ENCODE results near the gene NACC2. TPM values are rescaled to one million over a fixed set of nuclear protein-coding genes. Genes with fewer than 3 reads are reported as not detected.
"Not testable (repeated sequence)": the region's sequence is repeated elsewhere in the genome, so short reads cannot be mapped to it uniquely, and the experiment has no call there.

NACC2 gene
- total and polyA plus RNA-seq, 7 donors, result 8.5 to 33.5 (median 18.4) TPM

- ATAC-seq (peak in 2 of 4 donors; percentile 13 to 16), DNase-seq (peak in 1 of 2 donors; percentile 12)
- Histone ChIP-seq H3K4me1 (peaks cover 51% of the 10 kb centered on the region), H3K9me3 (no peaks in the 10 kb centered on the region), H3K27ac (no peak overlapping the region), H3K27me3 (ENCODE audit: insufficient read depth in 3 of 3, low read length in 2 of 3) (no peaks in the 10 kb centered on the region), H3K4me3 (no peak overlapping the region), H3K36me3 (ENCODE audit: insufficient read depth in 1 of 2, low read depth in 1 of 2) (peaks cover 0 to 6% of the 10 kb centered on the region in 2 donors)
- WGBS, 3 donors, result 47 to 73% (median 54%) methylated on average over 12 of the region's 12 CpGs
- TF ChIP-seq CTCF (IDR thresholded peaks at IDR 0.05), result no peak
- intact Hi-C loops (cut with DNase I), result loop anchor here (5.0 kb wide), 1 partner anchor 58 kb away; no protein-coding TSS in a partner anchor
Measured at GRCh38 chr9:136029556-136029955, 65.5 kb downstream of the NACC2 start.

- intact Hi-C loops (cut with DNase I), result loop anchor here (5.0 kb wide), 1 partner anchor 58 kb away; no protein-coding TSS in a partner anchor
- 69 to 81% (median 79%) methylated on average over 10 of the region's 10 CpGs for WGBS, 3 donors
Measured at GRCh38 chr9:136028760-136029470, 66.2 kb downstream of the NACC2 start.

GRCh38 chr9:136026943-136027289, 68.2 kb downstream of the NACC2 start:
- H3K4me1 ChIP-seq, result peaks cover 53% of the 10 kb centered on the region
- H3K9me3 ChIP-seq; H3K4me3 ChIP-seq; H3K27me3 ChIP-seq (ENCODE audit: insufficient read depth in 3 of 3, low read length in 2 of 3); H3K36me3 ChIP-seq (ENCODE audit: insufficient read depth in 1 of 2, low read depth in 1 of 2); H3K27ac ChIP-seq: not testable (repeated sequence)
- ATAC-seq (peak in 2 of 4 donors; percentile 20 to 34), DNase-seq (peak in 1 of 2 donors; percentile 6)
- intact Hi-C loops (cut with DNase I), result loop anchor here (5.0 kb wide), 1 partner anchor 60 kb away; no protein-coding TSS in a partner anchor
- 51 to 72% (median 59%) methylated on average over 8 of the region's 8 CpGs for WGBS, 3 donors

More at GRCh38 chr9:136028760-136029470, 66.2 kb downstream of the NACC2 start:
- H3K27ac ChIP-seq, result peak overlapping the region; percentile 30
- no peaks in the 10 kb centered on the region for H3K9me3 ChIP-seq
- H3K27me3 ChIP-seq (ENCODE audit: insufficient read depth in 3 of 3, low read length in 2 of 3), result no peaks in the 10 kb centered on the region
- peaks cover 52% of the 10 kb centered on the region for H3K4me1 ChIP-seq
- peaks cover 0 to 6% of the 10 kb centered on the region in 2 donors for H3K36me3 ChIP-seq (ENCODE audit: insufficient read depth in 1 of 2, low read depth in 1 of 2)
- no peak for TF ChIP-seq CTCF (IDR thresholded peaks at IDR 0.05)
- peak in 1 of 4 donors; percentile 17 for ATAC-seq
- H3K4me3 ChIP-seq, result no peak overlapping the region
- peak in 1 of 2 donors; percentile 7 for DNase-seq

GRCh38 chr9:136026266-136026942, 68.7 kb downstream of the NACC2 start:
- H3K4me3 ChIP-seq, result no peak overlapping the region
- intact Hi-C loops (cut with DNase I), result loop anchor here (5.0 kb wide), 1 partner anchor 61 kb away; no protein-coding TSS in a partner anchor
- ATAC-seq (no peak), DNase-seq (no peak)
- H3K4me1 ChIP-seq, result peaks cover 53% of the 10 kb centered on the region
- no peak for TF ChIP-seq CTCF (IDR thresholded peaks at IDR 0.05)
- no peaks in the 10 kb centered on the region for H3K27me3 ChIP-seq (ENCODE audit: insufficient read depth in 3 of 3, low read length in 2 of 3)
- H3K9me3 ChIP-seq, result no peaks in the 10 kb centered on the region
- 64 to 75% (median 69%) methylated on average over 8 of the region's 8 CpGs for WGBS, 3 donors
- no peaks in the 10 kb centered on the region for H3K36me3 ChIP-seq (ENCODE audit: insufficient read depth in 1 of 2, low read depth in 1 of 2)
- no peak overlapping the region for H3K27ac ChIP-seq

- Histone ChIP-seq H3K4me3 (no peak overlapping the region), H3K36me3 (ENCODE audit: insufficient read depth in 1 of 2, low read depth in 1 of 2) (no peaks in the 10 kb centered on the region), H3K9me3 (no peaks in the 10 kb centered on the region), H3K27me3 (ENCODE audit: insufficient read depth in 3 of 3, low read length in 2 of 3) (no peaks in the 10 kb centered on the region), H3K4me1 (peaks cover 53% of the 10 kb centered on the region), H3K27ac (no peak overlapping the region)
- no peak for ATAC-seq
- WGBS, 3 donors, result 83 to 90% (median 88%) methylated on average over 10 of the region's 10 CpGs
- DNase-seq, result no peak
- no peak for TF ChIP-seq CTCF (IDR thresholded peaks at IDR 0.05)
- intact Hi-C loops (cut with DNase I), result loop anchor here (5.0 kb wide), 1 partner anchor 62 kb away; no protein-coding TSS in a partner anchor
Measured at GRCh38 chr9:136025481-136025880, 69.6 kb downstream of the NACC2 start.
